GM21619 (cell line): Measurements from ENCODE around the gene SREBF1.

Experiments used
- ATAC-seq: cut with Tn5 transposase; IDR thresholded peaks from one replicate; pipeline ENCODE4 v1.9.1; 2021; ENCODE audit not compliant: unreplicated experiment

The SREBF1 gene

GRCh38 chr17:17842111-17842876, 5.5 kb upstream of the SREBF1 start:
- ATAC-seq: no peak

- no peak for ATAC-seq
These were observed 4.8 kb upstream of the SREBF1 start for GRCh38 chr17:17841601-17842025.

GRCh38 chr17:17840751-17841591, 4.2 kb upstream of the SREBF1 start:
- no peak for ATAC-seq

- peak; percentile 47 for ATAC-seq
These were observed 3.3 kb upstream of the SREBF1 start for GRCh38 chr17:17839791-17840707.

- no peak for ATAC-seq
These were observed 1.5 kb upstream of the SREBF1 start for GRCh38 chr17:17837966-17838962.

DNA sequence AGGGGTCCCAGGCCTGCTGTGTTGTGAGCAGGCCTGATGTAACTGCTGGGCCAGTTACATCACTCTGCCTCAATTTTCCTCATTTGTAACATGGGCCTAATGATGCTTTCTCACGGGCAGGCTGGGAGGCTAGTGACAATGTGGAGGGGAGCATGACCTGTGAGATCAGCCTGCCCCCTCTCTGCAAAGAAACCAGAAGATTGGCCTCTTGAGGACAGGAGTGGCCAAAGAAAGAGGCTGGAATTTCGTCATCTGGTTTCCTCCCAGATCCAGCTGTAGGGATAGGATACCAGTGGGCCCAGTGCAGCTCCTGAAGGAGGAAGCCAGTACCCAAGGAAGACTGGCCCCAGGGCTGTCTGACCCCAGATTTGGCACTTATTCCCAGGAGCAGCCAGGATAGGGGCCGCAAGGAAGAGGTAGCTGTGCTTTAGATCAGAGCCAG, 615 bp upstream of the SREBF1 start:
- no peak for ATAC-seq

- peak; percentile 49 for ATAC-seq
These were observed 452 bp downstream of the SREBF1 start for GRCh38 chr17:17836250-17836817.

DNA sequence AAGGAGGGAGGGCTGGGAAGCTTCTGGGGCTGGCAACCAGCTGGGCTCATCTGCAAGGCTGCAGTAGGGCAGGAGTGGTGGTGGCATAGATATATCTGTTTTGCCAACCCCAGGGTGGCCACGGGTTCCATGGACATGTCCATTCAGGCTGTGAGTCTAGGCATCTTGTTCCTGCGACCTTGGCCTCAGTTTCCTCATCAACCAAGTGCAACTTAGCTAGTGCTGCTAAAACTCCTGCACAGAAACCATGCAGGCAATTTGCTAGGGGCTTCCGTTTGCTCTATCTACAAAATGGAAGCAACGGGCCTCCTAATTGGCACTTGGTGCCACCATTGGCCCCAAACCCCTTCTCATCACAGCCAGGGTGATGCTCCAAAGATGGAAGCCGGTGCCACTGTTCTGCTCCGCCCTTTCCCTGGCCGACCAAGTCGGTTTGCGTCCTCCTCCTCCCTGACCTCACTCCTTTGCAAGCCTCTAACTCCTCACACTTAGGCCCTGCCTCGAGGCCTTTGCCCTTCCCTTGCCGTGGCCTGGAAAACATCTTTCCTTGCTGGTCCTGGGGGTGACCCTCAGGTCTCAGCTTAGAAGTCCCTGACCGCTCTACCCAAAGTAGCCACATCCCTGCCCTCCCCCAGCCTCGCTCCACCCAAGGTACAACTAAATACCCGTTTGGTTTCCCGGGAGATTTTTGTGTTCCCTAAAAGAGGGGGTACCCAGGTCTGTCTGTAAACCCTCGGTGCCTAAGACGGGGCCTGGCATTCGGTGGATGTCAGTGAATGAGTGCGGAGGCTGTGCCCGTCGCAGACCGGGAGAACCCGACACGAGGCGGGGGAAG, 1.2 kb downstream of the SREBF1 start:
- ATAC-seq: no peak

DNA sequence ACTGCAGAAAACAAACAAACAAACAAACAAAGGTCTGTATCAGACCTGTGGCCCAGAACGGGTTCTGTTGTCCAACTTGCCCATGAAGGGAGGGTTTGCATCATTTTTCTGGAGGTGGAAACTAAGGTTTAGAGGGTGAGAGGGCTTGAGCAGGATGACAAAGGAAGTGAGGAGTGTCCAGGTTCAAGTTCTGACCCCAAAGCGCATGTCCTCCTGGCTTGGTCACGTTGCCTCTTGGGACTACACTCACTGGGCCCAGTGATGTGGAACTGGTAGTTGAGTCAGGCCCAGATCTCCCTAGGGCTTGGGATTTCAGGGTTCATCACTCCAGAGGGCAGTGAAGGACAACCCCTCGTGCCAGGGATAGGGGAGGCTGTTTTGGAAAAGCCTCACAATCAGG, 1.8 kb downstream of the SREBF1 start:
- no peak for ATAC-seq

DNA sequence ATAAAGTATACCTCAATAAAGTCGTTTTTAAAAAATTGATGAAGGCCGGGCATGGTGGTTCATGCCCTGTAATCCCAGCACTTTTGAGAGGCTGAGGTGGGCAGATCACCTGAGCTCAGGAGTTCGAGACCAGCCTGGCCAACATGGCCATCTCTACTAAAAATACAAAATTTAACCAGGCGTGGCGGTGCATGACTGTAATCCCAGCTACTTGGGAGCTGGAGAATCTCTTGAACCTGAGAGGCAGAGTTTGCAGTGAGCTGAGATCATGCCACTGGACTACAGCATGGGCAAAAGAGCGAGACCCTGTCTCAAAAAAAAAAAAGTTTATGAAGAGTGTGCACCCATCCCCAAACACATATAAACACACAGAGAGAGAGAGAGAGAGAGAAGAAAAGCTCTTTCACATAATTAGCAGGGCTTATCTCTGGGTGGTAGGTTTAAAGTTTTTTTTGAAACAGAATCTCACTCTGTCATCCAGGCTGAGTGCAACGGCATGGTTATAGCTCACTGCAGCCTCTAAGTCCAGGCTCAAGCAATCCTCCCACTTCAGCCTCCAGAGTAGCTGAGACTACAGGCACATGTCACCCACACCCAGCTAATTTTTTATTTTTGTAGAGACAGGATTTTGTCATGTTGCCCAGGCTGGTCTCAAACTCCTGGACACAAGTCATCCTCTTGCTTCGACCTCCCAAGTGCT, 3.0 kb downstream of the SREBF1 start:
- no peak for ATAC-seq

GRCh38 chr17:17832032-17832363, 4.8 kb downstream of the SREBF1 start:
- ATAC-seq: no peak

GRCh38 chr17:17831208-17832031, 5.4 kb downstream of the SREBF1 start:
- ATAC-seq: no peak

GRCh38 chr17:17830740-17831207, 6.0 kb downstream of the SREBF1 start:
- ATAC-seq: no peak

DNA sequence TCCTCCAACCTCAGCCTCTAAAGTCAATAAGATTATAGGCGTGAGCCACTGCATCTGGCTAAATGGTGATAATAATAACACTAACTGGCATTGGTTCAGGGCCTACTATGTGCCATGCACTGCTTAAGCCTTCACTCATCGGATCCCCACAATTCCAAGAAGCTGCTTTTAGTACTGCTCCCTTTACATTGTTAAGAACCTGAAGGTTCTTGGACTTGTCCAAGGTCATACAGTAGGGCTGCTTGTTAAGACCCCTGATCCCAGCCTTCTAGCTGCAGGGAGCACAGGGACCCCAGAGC, 6.6 kb downstream of the SREBF1 start:
- ATAC-seq: no peak

- ATAC-seq: no peak
These were observed 8.8 kb downstream of the SREBF1 start for GRCh38 chr17:17827826-17828621.

GRCh38 chr17:17826942-17827785, 9.6 kb downstream of the SREBF1 start:
- ATAC-seq: no peak
